B cell (primary cell): ENCODE measurements around the gene PALLD. TPM values are rescaled to one million over a fixed set of nuclear protein-coding genes. Genes with fewer than 3 reads are reported as not detected.

Experiments used
- ATAC-seq: fragments of 200-7000 bp; cut with Tn5 transposase; one replicate; pipeline ENCODE4 v1.10.0; 2021; ENCODE audit warnings: low read depth, mild to moderate bottlenecking, moderate number of reproducible peaks, moderate library complexity
- CTCF ChIA-PET: fragments of 350-600 bp; sonication (Branson Sonifier 250); formaldehyde crosslinking; loops from one replicate; lab custom pipeline; 2021; ENCODE audit warnings: antibody characterized with exemption, inconsistent platforms; lab: Charles Lee
- POLR2A ChIA-PET: fragments of 350-600 bp; sonication (Branson Sonifier 250); formaldehyde crosslinking; loops from one replicate; lab custom pipeline; 2021; ENCODE audit warnings: antibody characterized with exemption; lab: Charles Lee
- DNase-seq: peaks from one replicate; pipeline ENCODE4 v3.0.0; 2013
- H2AFZ ChIP-seq: 2 replicates; pipeline ENCODE4 v1.6.1; 2012; ENCODE audit warnings: mild to moderate bottlenecking, low read depth, low read length; ENCODE audit not compliant: insufficient read depth, poor library complexity, severe bottlenecking
- H3K27ac ChIP-seq, 2 donors: 1 replicate in 1 of 2; 2 replicates in 1 of 2; pipeline ENCODE4 v1.5.1; 2012 to 2013; ENCODE audit warnings: low read length in 2 of 2, mild to moderate bottlenecking in 2 of 2, moderate library complexity in 1 of 2
- H3K27me3 ChIP-seq, 4 experiments: fragments of 200-600 bp in 1 of 4; sonication (generic) in 1 of 4; replicated peaks in 1 of 4; 1 replicate in 2 of 4; 2 replicates in 2 of 4; pipeline versions ENCODE4 v1.6.1 to v1.7.0; 2013 to 2016; ENCODE audit warnings: low read length in 3 of 4, mild to moderate bottlenecking in 2 of 4, mixed read lengths in 1 of 4, moderate library complexity in 1 of 4; ENCODE audit not compliant: insufficient read depth in 4 of 4, control insufficient read depth in 3 of 4; ENCODE audit errors: control extremely low read depth in 1 of 4
- H3K36me3 ChIP-seq, 2 experiments: replicated peaks in 1 of 2; 1 replicate in 1 of 2; 2 replicates in 1 of 2; pipeline versions ENCODE4 v1.6.1 to v1.7.1; 2013; ENCODE audit warnings: low read length in 1 of 2; ENCODE audit not compliant: insufficient read depth in 2 of 2, control insufficient read depth in 1 of 2; ENCODE audit errors: control extremely low read depth in 1 of 2, extremely low read depth in 1 of 2
- H3K4me1 ChIP-seq, 2 donors: fragments of 200-600 bp in 1 of 2; sonication (generic) in 1 of 2; 1 replicate in 1 of 2; 2 replicates in 1 of 2; pipeline versions ENCODE4 v1.5.1 to v1.6.1; 2013 to 2017; ENCODE audit warnings: low read length in 2 of 2; ENCODE audit not compliant: control insufficient read depth in 2 of 2, insufficient read depth in 2 of 2
- H3K4me2 ChIP-seq: replicated peaks from 2 replicates; pipeline ENCODE3; 2012; ENCODE audit warnings: mild to moderate bottlenecking, low read depth, low read length; ENCODE audit not compliant: poor library complexity, severe bottlenecking
- H3K4me3 ChIP-seq, 5 experiments: fragments of 200-600 bp in 1 of 5; sonication (generic) in 1 of 5; 1 replicate in 3 of 5; 2 replicates in 2 of 5; pipeline versions ENCODE4 v1.5.1 to v1.7.0; 2011 to 2016; ENCODE audit warnings: low read length in 4 of 5, mild to moderate bottlenecking in 4 of 5, low read depth in 2 of 5, control low read depth in 1 of 5, moderate library complexity in 1 of 5; ENCODE audit not compliant: insufficient read depth in 1 of 5; ENCODE audit errors: control extremely low read depth in 1 of 5, extremely low read depth in 1 of 5
- H3K79me2 ChIP-seq: fragments of 200-600 bp; sonication (generic); one replicate; pipeline ENCODE4 v1.6.0; 2016; ENCODE audit warnings: low read length; ENCODE audit not compliant: control insufficient read depth, insufficient read depth
- H3K9ac ChIP-seq: fragments of 200-600 bp; sonication (generic); 2 replicates; pipeline ENCODE4 v1.6.1; 2017; ENCODE audit warnings: mild to moderate bottlenecking, low read length, moderate library complexity
- H3K9me3 ChIP-seq, 3 donors: one replicate each; pipeline versions ENCODE4 v1.6.1 to v1.7.1; 2013; ENCODE audit warnings: low read length in 2 of 3; ENCODE audit not compliant: control insufficient read depth in 2 of 3, insufficient read depth in 1 of 3; ENCODE audit errors: control extremely low read depth in 1 of 3
- H4K20me1 ChIP-seq: 2 replicates; pipeline ENCODE4 v1.6.0; 2012; ENCODE audit warnings: mild to moderate bottlenecking, low read length; ENCODE audit not compliant: insufficient read depth, control insufficient read depth, poor library complexity, severe bottlenecking
- H3K27ac Mint-ChIP-seq: one replicate; pipeline ENCODE4 v1.8.0; 2021; ENCODE audit warnings: mixed read lengths
- H3K27me3 Mint-ChIP-seq: one replicate; pipeline ENCODE4 v1.8.0; 2021; ENCODE audit warnings: mixed read lengths
- H3K4me1 Mint-ChIP-seq: one replicate; pipeline ENCODE4 v1.8.0; 2021; ENCODE audit warnings: mixed read lengths
- H3K4me3 Mint-ChIP-seq: one replicate; pipeline ENCODE4 v1.8.0; 2021; ENCODE audit warnings: mixed read lengths
- H3K9me3 Mint-ChIP-seq: one replicate; pipeline ENCODE4 v1.8.0; 2022; ENCODE audit warnings: mixed read lengths; ENCODE audit not compliant: insufficient read depth
- EZH2 ChIP-seq: IDR thresholded peaks from 2 replicates; pipeline ENCODE4 v1.6.1; 2012; ENCODE audit warnings: borderline replicate concordance, low read depth, mild to moderate bottlenecking, moderate library complexity, low read length; ENCODE audit not compliant: insufficient read depth, poor library complexity, severe bottlenecking
- intact Hi-C: fragments of 100-400 bp; cut with micrococcal nuclease; formaldehyde crosslinking; loops from one replicate; pipeline ENCODE4 v1.10.0; 2022
- polyA plus RNA-seq: library from polyadenylated mRNA; depleted of rRNA; stranded (reverse); fragments of >200 nt; gene quantifications from 2 replicates; pipeline ENCODE4 v1.2.3, GENCODE V29; 2012
- total RNA-seq, 2 donors: library from RNA; stranded (reverse); fragments of 120-200 nt in 1 of 2; gene quantifications; 1 replicate in 1 of 2; 2 replicates in 1 of 2; pipeline versions ENCODE4 v1.2.3 to v1.2.4, GENCODE V29; 2013 to 2022
- TF ChIP-seq, protein P1 (sequence below): fragments of 200-600 bp; IDR thresholded peaks from one replicate; pipeline ENCODE4 v1.8.0; 2022; ENCODE audit warnings: antibody characterized with exemption, mild to moderate bottlenecking

The PALLD gene
- total and polyA plus RNA-seq, 2 donors (not counting 1 experiment from before 2014, with no cell fraction given) = 0.63 to 0.71 TPM

DNA sequence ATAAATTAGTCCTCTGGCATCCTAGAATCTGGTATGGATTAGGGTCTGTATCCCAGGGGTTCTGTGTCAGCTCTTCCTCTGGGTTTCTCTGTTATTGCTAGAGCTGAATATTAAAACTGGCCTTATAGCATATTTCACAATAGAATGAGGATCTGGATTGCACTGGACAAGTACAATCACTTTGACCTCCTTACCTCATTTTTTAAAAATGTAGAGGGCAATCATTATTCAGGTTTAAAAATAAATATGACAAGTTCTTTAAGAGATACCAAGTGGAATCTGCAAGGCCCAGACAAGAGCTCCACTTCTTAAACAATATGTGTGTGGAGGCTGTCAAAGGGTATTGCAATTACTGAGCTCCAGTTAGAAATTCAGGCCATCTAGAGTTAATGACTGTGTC lies 1.4 kb downstream of the PALLD start:
- Histone ChIP-seq H3K9me3 (no peaks in the 10 kb centered on the region), H3K36me3 (no peaks in the 10 kb centered on the region), H3K9ac (no peak overlapping the region), H3K4me1 (no peaks in the 10 kb centered on the region), H3K4me2 (no peak overlapping the region), H3K79me2 (no peaks in the 10 kb centered on the region), H3K27me3 (peaks cover 0 to 5% (median 0%) of the 10 kb centered on the region in 4 experiments), H2AFZ (no peak overlapping the region), H3K27ac (no peak overlapping the region), H3K4me3 (no peak overlapping the region), H4K20me1 (no peaks in the 10 kb centered on the region)
- Mint-ChIP-seq H3K27me3 (peaks cover 18% of the 10 kb centered on the region), H3K4me1 (no peaks in the 10 kb centered on the region), H3K4me3 (no peak overlapping the region), H3K27ac (no peak overlapping the region), H3K9me3 (no peaks in the 10 kb centered on the region)
- no peak for DNase-seq
- ChIA-PET POLR2A (no interaction called here), CTCF (no interaction called here)
- TF ChIP-seq, protein P1, sequence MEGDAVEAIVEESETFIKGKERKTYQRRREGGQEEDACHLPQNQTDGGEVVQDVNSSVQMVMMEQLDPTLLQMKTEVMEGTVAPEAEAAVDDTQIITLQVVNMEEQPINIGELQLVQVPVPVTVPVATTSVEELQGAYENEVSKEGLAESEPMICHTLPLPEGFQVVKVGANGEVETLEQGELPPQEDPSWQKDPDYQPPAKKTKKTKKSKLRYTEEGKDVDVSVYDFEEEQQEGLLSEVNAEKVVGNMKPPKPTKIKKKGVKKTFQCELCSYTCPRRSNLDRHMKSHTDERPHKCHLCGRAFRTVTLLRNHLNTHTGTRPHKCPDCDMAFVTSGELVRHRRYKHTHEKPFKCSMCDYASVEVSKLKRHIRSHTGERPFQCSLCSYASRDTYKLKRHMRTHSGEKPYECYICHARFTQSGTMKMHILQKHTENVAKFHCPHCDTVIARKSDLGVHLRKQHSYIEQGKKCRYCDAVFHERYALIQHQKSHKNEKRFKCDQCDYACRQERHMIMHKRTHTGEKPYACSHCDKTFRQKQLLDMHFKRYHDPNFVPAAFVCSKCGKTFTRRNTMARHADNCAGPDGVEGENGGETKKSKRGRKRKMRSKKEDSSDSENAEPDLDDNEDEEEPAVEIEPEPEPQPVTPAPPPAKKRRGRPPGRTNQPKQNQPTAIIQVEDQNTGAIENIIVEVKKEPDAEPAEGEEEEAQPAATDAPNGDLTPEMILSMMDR = no peak
- TF ChIP-seq EZH2 = no peak
- intact Hi-C loops = no loop called here
- ATAC-seq = no peak

DNA sequence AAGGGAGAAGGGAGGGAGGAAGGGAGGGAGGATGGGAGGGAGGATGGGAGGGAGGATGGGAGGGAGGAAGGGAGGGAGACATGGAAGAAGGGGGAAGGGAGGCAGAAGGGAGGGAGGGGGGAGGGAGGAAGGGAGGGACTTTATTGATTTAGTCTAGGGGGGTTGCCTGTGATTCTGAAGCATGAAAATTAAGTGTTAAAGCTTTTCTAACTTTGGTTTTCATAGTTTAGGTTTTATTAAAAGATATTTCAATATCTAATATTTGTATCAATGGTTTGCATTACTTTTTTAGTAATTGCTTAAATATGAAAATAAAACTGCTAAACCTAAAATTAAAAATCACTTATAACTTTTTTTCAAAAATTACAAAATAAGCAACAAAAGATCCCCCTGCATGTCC lies 2.4 kb downstream of the PALLD start:
- Histone ChIP-seq H3K79me2 (no peaks in the 10 kb centered on the region), H3K9me3 (peaks cover 0 to 2% (median 0%) of the 10 kb centered on the region in 3 donors), H3K4me3 (no peak overlapping the region), H3K36me3 (no peaks in the 10 kb centered on the region), H3K27ac (no peak overlapping the region), H2AFZ (no peak overlapping the region), H3K27me3 (peaks cover 0 to 5% (median 0%) of the 10 kb centered on the region in 4 experiments), H4K20me1 (no peaks in the 10 kb centered on the region), H3K9ac (no peak overlapping the region), H3K4me1 (peaks cover 0 to 4% of the 10 kb centered on the region in 2 donors), H3K4me2 (no peak overlapping the region)
- ChIA-PET POLR2A (no interaction called here), CTCF (no interaction called here)
- H3K27ac Mint-ChIP-seq = no peak overlapping the region
- TF ChIP-seq, protein P1 = no peak
- TF ChIP-seq EZH2 = no peak
- no peak overlapping the region for H3K4me3 Mint-ChIP-seq
- ATAC-seq = no peak
- no peaks in the 10 kb centered on the region for H3K9me3 Mint-ChIP-seq
- no peak for DNase-seq
- intact Hi-C loops = no loop called here
- H3K27me3 Mint-ChIP-seq = peaks cover 14% of the 10 kb centered on the region
- H3K4me1 Mint-ChIP-seq = no peaks in the 10 kb centered on the region
